ENCODE results near the gene PIM3. TPM values are rescaled to one million over a fixed set of nuclear protein-coding genes. Genes with fewer than 3 reads are reported as not detected.

The PIM3 gene
- total RNA-seq, 1 donor from 2014 or later = 97.2 TPM

DNA sequence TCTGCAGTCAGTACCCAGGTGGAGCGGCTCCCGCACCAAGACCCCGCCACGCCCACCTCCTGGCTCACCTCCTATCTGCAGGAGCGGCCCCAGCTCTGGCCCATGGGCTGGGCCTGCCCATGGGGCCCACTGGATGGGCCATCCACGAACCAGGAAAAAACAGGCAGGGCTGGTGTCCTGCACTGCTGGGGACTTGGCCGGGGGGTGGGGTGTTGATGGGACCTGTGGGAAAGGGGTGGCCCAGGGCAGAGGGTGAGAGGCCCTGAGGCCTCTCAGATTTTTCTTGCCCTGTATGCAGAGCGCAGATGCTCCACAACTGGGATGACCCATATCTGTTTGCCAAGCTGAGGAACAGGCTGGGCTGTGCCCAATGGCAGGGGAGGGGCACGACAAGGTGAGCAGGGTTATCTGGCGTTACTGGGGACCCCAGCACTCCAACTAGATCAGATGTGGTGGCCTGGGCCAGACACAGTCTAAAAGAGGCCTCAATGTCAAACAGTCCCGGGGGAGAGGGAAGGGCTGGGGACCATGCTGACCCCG, 2.7 kb upstream of the PIM3 start:
- intact Hi-C loops (cut with DNase I) = no loop called here
- TF ChIP-seq CTCF (IDR thresholded peaks at IDR 0.05) = no peak
- no peak for TF ChIP-seq POLR2A (IDR thresholded peaks at IDR 0.05)
- no peak for TF ChIP-seq POLR2AphosphoS5 (IDR thresholded peaks at IDR 0.05; ENCODE audit: insufficient read depth in 1 of 2, low read depth in 1 of 2)
- no peak overlapping the region for H3K27ac ChIP-seq
- H3K27me3 ChIP-seq = no peaks in the 10 kb centered on the region
- peaks cover 31% of the 10 kb centered on the region for H3K4me1 ChIP-seq
- no peak for DNase-seq (ENCODE audit: extremely low spot score in 2 of 2)
- peaks cover 0 to 10% of the 10 kb centered on the region in 2 donors for H3K36me3 ChIP-seq
- no peak overlapping the region for H3K4me3 ChIP-seq
- no peaks in the 10 kb centered on the region for H3K9me3 ChIP-seq

- TF ChIP-seq POLR2A (IDR thresholded peaks at IDR 0.05) = no peak
- no peak for TF ChIP-seq CTCF (IDR thresholded peaks at IDR 0.05)
- TF ChIP-seq POLR2AphosphoS5 (IDR thresholded peaks at IDR 0.05; ENCODE audit: insufficient read depth in 1 of 2, low read depth in 1 of 2) = no peak
- Histone ChIP-seq H3K4me3 (no peak overlapping the region), H3K27me3 (no peaks in the 10 kb centered on the region), H3K4me1 (peaks cover 31% of the 10 kb centered on the region), H3K9me3 (no peaks in the 10 kb centered on the region), H3K27ac (no peak overlapping the region), H3K36me3 (peaks cover 0 to 16% of the 10 kb centered on the region in 2 donors)
- intact Hi-C loops (cut with DNase I) = no loop called here
- no peak for DNase-seq (ENCODE audit: extremely low spot score in 2 of 2)
These were observed 2.1 kb upstream of the PIM3 start for GRCh38 chr22:49958366-49958921.

- intact Hi-C loops (cut with DNase I) = no loop called here
- no peak for TF ChIP-seq POLR2AphosphoS5 (IDR thresholded peaks at IDR 0.05; ENCODE audit: insufficient read depth in 1 of 2, low read depth in 1 of 2)
- no peak for TF ChIP-seq POLR2A (IDR thresholded peaks at IDR 0.05)
- no peak for TF ChIP-seq CTCF (IDR thresholded peaks at IDR 0.05)
- Histone ChIP-seq H3K27me3 (no peaks in the 10 kb centered on the region), H3K4me3 (peak overlapping the region; percentile 76 to 100), H3K27ac (peak overlapping the region; percentile 89), H3K9me3 (no peaks in the 10 kb centered on the region), H3K4me1 (peaks cover 37% of the 10 kb centered on the region), H3K36me3 (peaks cover 0 to 23% of the 10 kb centered on the region in 2 donors)
- DNase-seq (ENCODE audit: extremely low spot score in 2 of 2) = no peak
These were observed 1.4 kb upstream of the PIM3 start for GRCh38 chr22:49958931-49959781.

DNA sequence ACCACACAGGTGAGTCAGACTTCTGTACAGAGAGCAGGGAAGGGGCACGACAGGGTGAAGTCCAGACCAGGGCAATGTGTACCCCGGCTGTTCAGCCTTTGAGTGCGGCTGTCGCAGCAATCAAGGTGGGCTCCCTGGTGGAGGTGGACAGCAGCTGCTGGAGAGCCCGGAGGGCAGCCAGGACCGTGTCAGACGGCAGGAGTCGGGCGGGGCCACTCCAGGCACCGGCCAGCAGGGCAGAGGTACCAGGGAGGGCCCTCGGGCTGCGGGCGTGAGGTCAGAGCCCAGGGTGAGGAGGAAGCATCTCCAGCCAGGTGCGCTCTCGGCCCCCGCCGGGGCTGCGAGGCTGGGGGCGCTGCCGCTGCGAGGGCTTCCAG, 802 bp upstream of the PIM3 start:
- intact Hi-C loops (cut with DNase I) = loop anchor here (2.0 kb wide), 1 partner anchor 23 kb away; no protein-coding TSS in a partner anchor
- H3K4me1 ChIP-seq = peaks cover 37% of the 10 kb centered on the region

More for the DNA sequence above, 802 bp upstream of the PIM3 start:
- Histone ChIP-seq H3K27me3 (no peaks in the 10 kb centered on the region), H3K36me3 (peaks cover 0 to 25% of the 10 kb centered on the region in 2 donors), H3K27ac (peak overlapping the region; percentile 89), H3K4me3 (peak overlapping the region; percentile 76 to 100), H3K9me3 (no peaks in the 10 kb centered on the region)
- TF ChIP-seq POLR2AphosphoS5 (IDR thresholded peaks at IDR 0.05; ENCODE audit: insufficient read depth in 1 of 2, low read depth in 1 of 2) = no peak
- TF ChIP-seq CTCF (IDR thresholded peaks at IDR 0.05) = peak in 1 of 3 experiments; percentile 11
- TF ChIP-seq POLR2A (IDR thresholded peaks at IDR 0.05) = no peak
- no peak for DNase-seq (ENCODE audit: extremely low spot score in 2 of 2)
